ENCODE results near the gene MGAT5B. TPM values are rescaled to one million over a fixed set of nuclear protein-coding genes. Genes with fewer than 3 reads are reported as not detected.

MGAT5B gene
- total RNA-seq, 4 donors from 2014 or later, result 0.19 to 0.47 TPM; not detected in 2

DNA sequence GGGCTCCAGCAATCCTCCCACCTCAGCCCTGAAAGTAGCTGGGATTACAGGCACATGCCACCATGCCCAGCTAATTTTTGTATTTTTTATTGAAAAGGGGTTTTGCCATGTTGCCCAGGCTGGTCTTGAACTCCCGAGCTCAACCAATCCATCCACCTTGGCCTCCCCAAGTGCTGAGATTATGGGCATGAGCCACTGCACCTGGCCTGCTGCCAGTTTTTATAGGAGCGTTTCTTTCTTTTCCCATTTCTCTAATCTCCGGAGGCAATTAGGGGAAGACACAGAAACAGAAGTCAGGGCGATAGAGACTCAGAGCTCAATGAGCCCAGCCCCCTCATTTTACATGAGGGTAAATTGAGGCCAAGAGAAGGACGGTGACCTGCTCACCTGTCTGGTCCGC is 10.4 kb downstream of the MGAT5B start:
- TF ChIP-seq, protein P1, sequence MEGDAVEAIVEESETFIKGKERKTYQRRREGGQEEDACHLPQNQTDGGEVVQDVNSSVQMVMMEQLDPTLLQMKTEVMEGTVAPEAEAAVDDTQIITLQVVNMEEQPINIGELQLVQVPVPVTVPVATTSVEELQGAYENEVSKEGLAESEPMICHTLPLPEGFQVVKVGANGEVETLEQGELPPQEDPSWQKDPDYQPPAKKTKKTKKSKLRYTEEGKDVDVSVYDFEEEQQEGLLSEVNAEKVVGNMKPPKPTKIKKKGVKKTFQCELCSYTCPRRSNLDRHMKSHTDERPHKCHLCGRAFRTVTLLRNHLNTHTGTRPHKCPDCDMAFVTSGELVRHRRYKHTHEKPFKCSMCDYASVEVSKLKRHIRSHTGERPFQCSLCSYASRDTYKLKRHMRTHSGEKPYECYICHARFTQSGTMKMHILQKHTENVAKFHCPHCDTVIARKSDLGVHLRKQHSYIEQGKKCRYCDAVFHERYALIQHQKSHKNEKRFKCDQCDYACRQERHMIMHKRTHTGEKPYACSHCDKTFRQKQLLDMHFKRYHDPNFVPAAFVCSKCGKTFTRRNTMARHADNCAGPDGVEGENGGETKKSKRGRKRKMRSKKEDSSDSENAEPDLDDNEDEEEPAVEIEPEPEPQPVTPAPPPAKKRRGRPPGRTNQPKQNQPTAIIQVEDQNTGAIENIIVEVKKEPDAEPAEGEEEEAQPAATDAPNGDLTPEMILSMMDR (IDR thresholded peaks at IDR 0.05), result no peak
- no peak for TF ChIP-seq POLR2A (IDR thresholded peaks at IDR 0.05)
- H3K4me3 ChIP-seq (ENCODE audit: low read depth, poor library complexity, severe bottlenecking), result no peak overlapping the region
- intact Hi-C loops (cut with DNase I; ENCODE audit: low total_unique reads), result no loop called here
- 68 to 74% methylated on average over 6 of the region's 6 CpGs for WGBS, 2 donors
- DNase-seq (ENCODE audit: low spot score in 2 of 2), result no peak

DNA sequence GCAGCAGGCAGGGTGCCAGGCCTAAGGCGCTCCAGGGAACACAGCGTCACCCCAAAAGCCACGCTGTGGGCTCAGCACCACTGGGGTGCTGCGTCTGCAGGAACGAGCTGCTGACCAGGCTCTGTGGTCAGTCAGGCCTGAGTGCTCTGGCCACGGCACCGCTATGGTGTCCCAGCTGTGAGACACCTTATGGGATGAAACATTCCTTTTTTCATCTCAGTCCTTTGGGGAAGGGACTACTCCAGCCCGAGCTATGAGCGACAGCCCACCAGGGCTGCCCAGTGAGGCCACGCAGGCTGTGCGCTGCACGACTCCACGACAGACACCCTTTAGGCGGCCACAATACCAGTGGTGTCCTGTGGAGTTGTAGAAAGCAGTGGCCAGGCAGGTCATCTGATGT is 11.1 kb downstream of the MGAT5B start:
- intact Hi-C loops (cut with DNase I; ENCODE audit: low total_unique reads), result no loop called here
- no peak for DNase-seq (ENCODE audit: low spot score in 2 of 2)
- TF ChIP-seq POLR2A (IDR thresholded peaks at IDR 0.05), result no peak
- TF ChIP-seq, protein P1 (IDR thresholded peaks at IDR 0.05), result no peak
- no peak overlapping the region for H3K4me3 ChIP-seq (ENCODE audit: low read depth, poor library complexity, severe bottlenecking)
- 86 to 93% methylated on average over 7 to 13 of the region's 14 CpGs for WGBS, 2 donors

DNA sequence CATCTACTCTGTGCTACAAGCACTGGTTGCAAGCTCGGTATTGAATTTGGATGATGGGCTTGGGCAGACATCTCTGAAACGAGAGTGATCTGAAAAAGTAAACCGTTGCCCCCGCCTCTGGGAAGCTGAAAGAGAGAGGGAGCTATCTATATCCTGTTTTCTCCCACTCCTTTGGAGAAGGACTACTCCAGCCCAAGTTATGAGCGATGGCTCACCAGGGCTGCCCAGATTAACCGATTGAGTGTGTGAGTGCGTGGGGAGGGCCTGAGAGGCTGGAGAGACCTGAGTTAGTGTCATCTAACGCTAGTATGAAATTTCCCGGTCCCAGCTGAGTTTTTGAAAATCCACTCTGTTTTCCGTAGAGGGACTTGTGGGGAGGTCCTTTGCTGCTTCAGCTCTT is 11.5 kb downstream of the MGAT5B start:
- WGBS, 2 donors, result 69 to 71% methylated on average over 10 of the region's 10 CpGs
- DNase-seq (ENCODE audit: low spot score in 2 of 2), result no peak
- H3K4me3 ChIP-seq (ENCODE audit: low read depth, poor library complexity, severe bottlenecking), result no peak overlapping the region
- TF ChIP-seq POLR2A (IDR thresholded peaks at IDR 0.05), result no peak
- TF ChIP-seq, protein P1 (IDR thresholded peaks at IDR 0.05), result no peak
- intact Hi-C loops (cut with DNase I; ENCODE audit: low total_unique reads), result no loop called here

DNA sequence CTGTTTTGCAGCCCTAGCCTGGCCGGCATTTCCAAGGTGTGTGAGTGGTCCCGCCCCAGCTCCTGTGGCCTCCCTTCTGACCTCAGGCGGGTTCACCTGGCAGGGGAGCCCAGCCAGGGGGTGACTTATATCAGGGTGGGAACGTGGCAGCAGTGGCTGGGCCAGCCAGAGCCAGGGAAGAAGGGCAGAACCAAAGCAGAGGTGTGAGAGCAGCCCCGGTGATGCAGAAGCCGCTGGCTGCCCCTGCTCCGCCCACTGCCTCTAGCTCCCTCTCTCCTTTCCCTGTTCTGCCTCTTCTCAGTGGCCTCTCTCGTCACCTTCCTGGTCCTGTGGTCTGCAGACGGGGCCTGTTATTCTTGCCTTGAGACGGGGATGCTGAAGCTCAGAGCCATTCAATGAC is 12.1 kb downstream of the MGAT5B start:
- no peak for TF ChIP-seq POLR2A (IDR thresholded peaks at IDR 0.05)
- TF ChIP-seq, protein P1 (IDR thresholded peaks at IDR 0.05), result no peak
- intact Hi-C loops (cut with DNase I; ENCODE audit: low total_unique reads), result no loop called here
- H3K4me3 ChIP-seq (ENCODE audit: low read depth, poor library complexity, severe bottlenecking), result no peak overlapping the region
- WGBS, 2 donors, result 38 to 40% methylated on average over 10 of the region's 10 CpGs
- no peak for DNase-seq (ENCODE audit: low spot score in 2 of 2)

DNA sequence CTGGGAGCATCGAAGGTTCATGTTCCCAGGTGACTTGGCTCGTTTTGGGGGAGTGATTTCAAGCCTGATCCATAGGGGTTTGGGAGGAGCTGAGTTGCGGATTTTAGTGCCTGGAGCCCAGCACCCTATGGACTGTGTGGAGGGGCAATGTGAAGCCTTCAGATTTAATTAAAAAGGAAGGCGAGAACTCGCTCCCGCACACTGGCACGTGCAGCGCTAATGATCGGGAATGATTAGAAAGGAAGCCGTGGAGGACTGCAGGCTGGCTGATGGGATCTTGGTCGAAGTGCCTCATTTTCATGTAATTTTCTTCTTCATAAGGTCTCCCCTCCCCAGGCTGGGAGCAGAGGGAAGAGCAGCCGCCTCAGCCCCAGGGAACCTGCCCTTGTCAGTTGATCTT is 12.8 kb downstream of the MGAT5B start:
- no peak for DNase-seq (ENCODE audit: low spot score in 2 of 2)
- intact Hi-C loops (cut with DNase I; ENCODE audit: low total_unique reads), result no loop called here
- H3K4me3 ChIP-seq (ENCODE audit: low read depth, poor library complexity, severe bottlenecking), result no peak overlapping the region
- 84 to 87% methylated on average over 12 of the region's 12 CpGs for WGBS, 2 donors
- TF ChIP-seq, protein P1 (IDR thresholded peaks at IDR 0.05), result no peak
- TF ChIP-seq POLR2A (IDR thresholded peaks at IDR 0.05), result no peak

DNA sequence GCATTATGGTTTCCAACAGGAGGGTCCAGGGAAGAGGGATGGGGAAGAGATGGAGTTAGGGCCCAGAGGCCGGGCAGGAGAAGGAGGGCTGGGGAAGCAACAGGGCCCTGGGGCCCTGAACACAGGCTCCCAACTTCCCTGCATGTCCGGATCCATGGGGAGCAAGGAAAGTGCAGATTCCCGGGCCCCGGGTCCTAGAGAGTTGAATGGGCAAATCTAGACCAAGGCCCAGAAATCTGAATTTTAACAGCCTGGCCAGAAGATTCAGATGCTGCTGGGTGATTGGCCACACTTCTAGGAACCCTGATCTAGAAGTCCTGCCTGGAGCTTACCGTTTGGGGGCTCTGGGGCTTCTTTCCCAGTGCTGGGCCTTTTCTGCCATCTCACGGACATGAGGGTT is 13.2 kb downstream of the MGAT5B start:
- TF ChIP-seq, protein P1 (IDR thresholded peaks at IDR 0.05), result no peak
- no peak for TF ChIP-seq POLR2A (IDR thresholded peaks at IDR 0.05)
- no peak overlapping the region for H3K4me3 ChIP-seq (ENCODE audit: low read depth, poor library complexity, severe bottlenecking)
- intact Hi-C loops (cut with DNase I; ENCODE audit: low total_unique reads), result no loop called here
- WGBS, 2 donors, result 89 to 95% methylated on average over 6 of the region's 6 CpGs
- no peak for DNase-seq (ENCODE audit: low spot score in 2 of 2)

Measured in lower leg skin (tissue), 4 donors.